ENCODE measurements around the gene DIP2C. TPM values are rescaled to one million over a fixed set of nuclear protein-coding genes. Genes with fewer than 3 reads are reported as not detected.
"Not testable (repeated sequence)": the region's sequence is repeated elsewhere in the genome, so short reads cannot be mapped to it uniquely, and the experiment has no call there.

DIP2C gene
- total RNA-seq, 4 donors from 2014 or later: 8.4 to 22.7 (median 16.8) TPM

- peaks cover 0 to 23% (median 0%) of the 10 kb centered on the region in 3 donors for H3K36me3 ChIP-seq
- H3K4me1 ChIP-seq: peaks cover 0 to 3% (median 0%) of the 10 kb centered on the region in 4 donors
- H3K27me3 ChIP-seq: no peaks in the 10 kb centered on the region
- no peaks in the 10 kb centered on the region for H3K9me3 ChIP-seq
- no peak overlapping the region for H3K4me3 ChIP-seq
- TF ChIP-seq, protein P1, sequence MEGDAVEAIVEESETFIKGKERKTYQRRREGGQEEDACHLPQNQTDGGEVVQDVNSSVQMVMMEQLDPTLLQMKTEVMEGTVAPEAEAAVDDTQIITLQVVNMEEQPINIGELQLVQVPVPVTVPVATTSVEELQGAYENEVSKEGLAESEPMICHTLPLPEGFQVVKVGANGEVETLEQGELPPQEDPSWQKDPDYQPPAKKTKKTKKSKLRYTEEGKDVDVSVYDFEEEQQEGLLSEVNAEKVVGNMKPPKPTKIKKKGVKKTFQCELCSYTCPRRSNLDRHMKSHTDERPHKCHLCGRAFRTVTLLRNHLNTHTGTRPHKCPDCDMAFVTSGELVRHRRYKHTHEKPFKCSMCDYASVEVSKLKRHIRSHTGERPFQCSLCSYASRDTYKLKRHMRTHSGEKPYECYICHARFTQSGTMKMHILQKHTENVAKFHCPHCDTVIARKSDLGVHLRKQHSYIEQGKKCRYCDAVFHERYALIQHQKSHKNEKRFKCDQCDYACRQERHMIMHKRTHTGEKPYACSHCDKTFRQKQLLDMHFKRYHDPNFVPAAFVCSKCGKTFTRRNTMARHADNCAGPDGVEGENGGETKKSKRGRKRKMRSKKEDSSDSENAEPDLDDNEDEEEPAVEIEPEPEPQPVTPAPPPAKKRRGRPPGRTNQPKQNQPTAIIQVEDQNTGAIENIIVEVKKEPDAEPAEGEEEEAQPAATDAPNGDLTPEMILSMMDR (IDR thresholded peaks at IDR 0.05): no peak
- TF ChIP-seq POLR2A (IDR thresholded peaks at IDR 0.05): no peak
- H3K27ac ChIP-seq: no peak overlapping the region
- peak in 1 of 3 donors; percentile 17 for DNase-seq
These were observed 364.2 kb downstream of the DIP2C start for GRCh38 chr10:325282-325681.

DNA sequence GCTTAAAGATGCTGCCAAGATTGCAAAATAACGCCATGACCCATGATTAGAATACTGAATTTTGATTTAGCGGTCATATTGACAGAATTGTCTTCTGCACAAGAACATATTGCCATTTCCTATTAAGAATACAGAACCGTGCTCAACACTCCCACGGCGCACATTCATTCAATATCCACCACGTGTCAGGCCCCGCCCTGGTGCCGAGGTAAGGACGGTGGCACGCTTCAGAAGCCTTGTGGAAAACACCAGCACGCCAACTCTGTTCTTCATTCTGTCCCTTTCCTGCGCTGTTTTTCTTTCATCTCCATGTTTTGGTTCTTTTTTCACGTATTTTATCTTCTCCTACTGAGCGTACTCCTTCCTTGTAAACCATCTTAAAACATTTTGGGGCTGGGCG lies 364.9 kb downstream of the DIP2C start:
- H3K9me3 ChIP-seq: no peaks in the 10 kb centered on the region
- H3K36me3 ChIP-seq: peaks cover 0 to 23% (median 0%) of the 10 kb centered on the region in 3 donors
- no peaks in the 10 kb centered on the region for H3K27me3 ChIP-seq
- H3K4me3 ChIP-seq: no peak overlapping the region
- H3K27ac ChIP-seq: peak overlapping the region in 1 of 4 donors; percentile 51
- peak in 1 of 3 donors; percentile 57 for DNase-seq
- peaks cover 0 to 3% (median 0%) of the 10 kb centered on the region in 4 donors for H3K4me1 ChIP-seq
- no peak for TF ChIP-seq POLR2A (IDR thresholded peaks at IDR 0.05)
- TF ChIP-seq, protein P1 (IDR thresholded peaks at IDR 0.05): no peak

DNA sequence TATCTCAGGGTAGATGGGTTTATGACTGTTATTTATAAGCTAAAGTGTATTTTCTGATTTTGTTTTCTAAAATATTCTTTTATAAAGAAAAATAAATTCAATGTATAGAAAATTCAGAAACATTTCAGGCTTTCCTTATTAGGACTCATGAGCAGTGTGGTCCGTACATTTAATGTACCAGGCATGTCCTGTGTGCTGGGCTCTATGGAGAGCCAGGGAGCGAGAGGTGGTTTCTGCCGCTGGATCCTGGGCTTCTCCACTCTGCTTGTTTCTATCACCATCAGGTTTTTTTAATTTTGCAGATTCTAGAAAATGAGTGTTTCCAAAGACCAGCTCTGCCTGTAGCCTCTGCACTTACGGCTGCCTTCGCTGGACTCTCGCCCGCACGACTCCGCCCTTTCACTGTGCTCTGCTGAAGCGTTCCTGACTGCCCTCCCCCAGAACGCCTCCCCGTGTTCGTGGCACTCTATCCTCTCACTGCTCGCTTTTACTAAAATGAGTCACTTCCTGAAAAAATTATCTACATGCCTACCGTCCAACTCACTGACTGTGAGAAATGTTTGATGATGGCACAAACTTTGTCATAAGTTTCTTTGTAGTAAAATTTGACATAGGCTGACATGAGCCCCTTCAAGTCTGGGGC lies 365.7 kb downstream of the DIP2C start:
- TF ChIP-seq, protein P1 (IDR thresholded peaks at IDR 0.05): no peak
- no peak for TF ChIP-seq POLR2A (IDR thresholded peaks at IDR 0.05)
- DNase-seq: peak in 2 of 3 donors; percentile 80
- H3K36me3 ChIP-seq: peaks cover 0 to 23% (median 0%) of the 10 kb centered on the region in 3 donors
- H3K9me3 ChIP-seq: no peaks in the 10 kb centered on the region
- no peaks in the 10 kb centered on the region for H3K27me3 ChIP-seq
- peak overlapping the region in 2 of 4 donors; percentile 50 to 51 for H3K27ac ChIP-seq
- H3K4me3 ChIP-seq: no peak overlapping the region
- H3K4me1 ChIP-seq: peaks cover 0 to 3% (median 0%) of the 10 kb centered on the region in 4 donors

DNA sequence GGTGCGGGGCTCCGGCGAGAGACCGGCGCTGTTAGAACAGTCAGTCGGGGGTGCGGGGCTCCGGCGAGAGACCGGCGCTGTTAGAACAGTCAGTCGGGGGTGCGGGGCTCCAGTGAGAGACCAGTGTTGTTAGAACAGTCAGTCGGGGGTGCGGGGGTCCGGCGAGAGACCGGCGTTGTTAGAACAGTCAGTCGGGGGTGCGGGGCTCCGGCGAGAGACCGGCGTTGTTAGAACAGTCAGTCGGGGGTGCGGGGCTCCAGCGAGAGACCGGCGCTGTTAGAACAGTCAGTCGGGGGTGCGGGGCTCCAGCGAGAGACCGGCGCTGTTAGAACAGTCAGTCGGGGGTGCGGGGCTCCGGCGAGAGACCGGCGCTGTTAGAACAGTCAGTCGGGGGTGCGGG lies 366.4 kb downstream of the DIP2C start:
- H3K36me3 ChIP-seq: peaks cover 0 to 23% (median 0%) of the 10 kb centered on the region in 3 donors

DNA sequence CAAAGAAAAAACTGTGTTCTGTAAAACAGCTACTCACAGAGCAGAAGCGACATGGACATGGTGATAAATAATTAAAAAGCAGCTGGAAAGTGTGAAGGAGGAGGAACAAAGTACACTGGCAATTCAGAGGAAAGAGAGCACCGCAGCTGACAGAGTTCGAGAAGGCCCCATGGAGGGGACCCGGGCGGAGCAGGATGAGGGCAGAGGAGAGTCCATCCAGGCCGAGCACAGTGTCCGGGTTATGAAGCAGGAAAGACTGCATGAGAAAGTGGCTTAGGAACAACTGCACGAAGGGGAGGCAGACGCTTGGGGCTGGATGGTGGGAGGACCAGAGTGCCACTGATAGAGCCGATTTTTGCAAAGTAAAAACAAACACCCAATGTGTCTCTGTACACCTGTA lies 368.7 kb downstream of the DIP2C start:
- no peak overlapping the region for H3K27ac ChIP-seq
- no peak for TF ChIP-seq POLR2A (IDR thresholded peaks at IDR 0.05)
- TF ChIP-seq, protein P1 (IDR thresholded peaks at IDR 0.05): no peak
- H3K36me3 ChIP-seq: peaks cover 0 to 22% (median 0%) of the 10 kb centered on the region in 3 donors
- peak in 1 of 3 donors; percentile 1 for DNase-seq
- H3K4me1 ChIP-seq: peaks cover 0 to 13% (median 3%) of the 10 kb centered on the region in 4 donors
- H3K27me3 ChIP-seq: no peaks in the 10 kb centered on the region
- no peak overlapping the region for H3K4me3 ChIP-seq
- H3K9me3 ChIP-seq: no peaks in the 10 kb centered on the region

More for the DNA sequence above, 366.4 kb downstream of the DIP2C start:
- DNase-seq: peak in 1 of 3 donors; percentile 15
- not testable (repeated sequence) for H3K27ac ChIP-seq, H3K27me3 ChIP-seq, H3K9me3 ChIP-seq, H3K4me1 ChIP-seq, H3K4me3 ChIP-seq

DNA sequence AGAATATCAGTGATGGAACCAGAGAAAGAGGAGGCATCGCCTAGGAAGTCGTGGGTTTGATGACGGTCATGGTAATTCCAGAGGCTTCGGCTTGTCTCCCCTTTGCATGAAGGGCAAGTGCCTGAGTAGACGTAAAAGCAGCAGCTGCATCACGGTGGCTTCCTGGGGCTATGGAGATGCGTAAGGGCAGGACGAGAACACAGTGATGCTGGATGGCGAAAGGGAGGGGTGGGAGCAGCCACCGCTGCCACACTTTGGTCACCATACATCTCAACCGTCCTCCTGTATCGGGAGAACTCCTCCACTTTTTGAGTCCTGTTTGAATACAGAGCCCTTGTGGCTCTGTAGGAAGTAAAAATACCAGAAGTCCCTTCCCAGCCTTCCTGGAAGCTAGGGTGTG lies 371.5 kb downstream of the DIP2C start:
- Histone ChIP-seq H3K27ac (peak overlapping the region in 1 of 4 donors; percentile 68), H3K27me3 (no peaks in the 10 kb centered on the region), H3K36me3 (peaks cover 0 to 11% (median 0%) of the 10 kb centered on the region in 3 donors), H3K4me3 (no peak overlapping the region), H3K9me3 (no peaks in the 10 kb centered on the region), H3K4me1 (peaks cover 0 to 10% (median 3%) of the 10 kb centered on the region in 4 donors)
- DNase-seq: peak in 1 of 3 donors; percentile 35
- TF ChIP-seq, protein P1 (IDR thresholded peaks at IDR 0.05): no peak
- TF ChIP-seq POLR2A (IDR thresholded peaks at IDR 0.05): no peak
